ENCODE data around the gene PNKD. TPM values are rescaled to one million over a fixed set of nuclear protein-coding genes. Genes with fewer than 3 reads are reported as not detected.

The PNKD gene
- total RNA-seq, 1 donor from 2014 or later, result 53.3 TPM

DNA sequence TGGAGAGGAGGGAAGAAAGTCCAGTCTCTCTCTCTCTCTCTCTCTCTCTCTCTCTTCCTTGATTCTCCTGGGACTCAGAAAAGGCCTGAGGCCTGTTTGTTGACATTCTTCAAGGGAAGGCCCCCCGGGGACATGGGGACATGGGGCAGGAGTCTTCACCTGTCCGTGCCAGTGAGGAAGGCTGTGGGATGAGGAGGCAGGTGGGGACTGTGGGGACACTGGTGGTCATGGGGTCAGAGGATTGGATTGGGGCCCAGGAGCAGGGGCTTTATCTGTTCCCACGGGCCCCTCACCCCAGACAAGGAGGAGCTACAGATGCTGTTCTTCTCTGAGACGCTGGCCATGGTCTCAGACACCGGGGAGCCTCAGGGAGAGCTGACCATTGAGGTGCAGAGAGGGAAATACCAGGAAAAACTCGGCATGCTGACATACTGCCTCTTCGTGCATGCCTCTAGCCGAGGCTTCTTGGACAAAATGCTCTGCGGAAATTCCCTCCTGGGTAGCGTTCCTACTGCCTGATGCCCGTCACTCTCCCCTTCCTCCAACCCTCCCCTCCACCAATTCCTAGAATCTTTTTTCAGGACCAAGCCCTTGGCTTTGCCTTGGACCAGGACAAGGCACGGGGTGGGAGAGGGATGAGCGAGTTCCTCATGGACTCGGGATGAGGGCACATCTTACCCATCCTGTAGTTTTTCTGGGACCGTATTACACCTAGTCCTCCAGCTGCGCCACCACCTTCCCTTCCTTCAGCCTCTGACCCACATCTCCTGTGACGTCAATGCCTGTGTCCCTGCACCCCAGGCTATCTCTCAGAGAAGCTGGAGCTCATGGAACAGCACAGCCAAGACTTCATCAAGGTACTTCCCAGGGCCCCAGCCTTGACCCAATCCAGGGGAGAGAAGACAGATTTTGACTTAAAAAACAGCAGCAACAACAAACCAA, 87.2 kb downstream of the PNKD start:
- no peak for TF ChIP-seq CTCF (conservative IDR thresholded peaks at IDR 0.05; ENCODE audit: low read depth, low read length)
- no peak for DNase-seq (ENCODE audit: low read depth)
- H3K4me3 ChIP-seq (ENCODE audit: low read depth, low read length), result peak overlapping the region; percentile 59

- no peak for DNase-seq (ENCODE audit: low read depth)
- H3K4me3 ChIP-seq (ENCODE audit: low read depth, low read length), result no peak overlapping the region
- TF ChIP-seq CTCF (conservative IDR thresholded peaks at IDR 0.05; ENCODE audit: low read depth, low read length), result no peak
These were observed 90.1 kb downstream of the PNKD start for GRCh38 chr2:218360453-218360852.

GRCh38 chr2:218362606-218363005, 92.3 kb downstream of the PNKD start:
- TF ChIP-seq CTCF (conservative IDR thresholded peaks at IDR 0.05; ENCODE audit: low read depth, low read length), result no peak
- H3K4me3 ChIP-seq (ENCODE audit: low read depth, low read length), result no peak overlapping the region
- no peak for DNase-seq (ENCODE audit: low read depth)

GRCh38 chr2:218363736-218364135, 93.4 kb downstream of the PNKD start:
- DNase-seq (ENCODE audit: low read depth), result no peak
- no peak for TF ChIP-seq CTCF (conservative IDR thresholded peaks at IDR 0.05; ENCODE audit: low read depth, low read length)
- no peak overlapping the region for H3K4me3 ChIP-seq (ENCODE audit: low read depth, low read length)

GRCh38 chr2:218364196-218364595, 93.9 kb downstream of the PNKD start:
- no peak for TF ChIP-seq CTCF (conservative IDR thresholded peaks at IDR 0.05; ENCODE audit: low read depth, low read length)
- H3K4me3 ChIP-seq (ENCODE audit: low read depth, low read length), result no peak overlapping the region
- DNase-seq (ENCODE audit: low read depth), result no peak

- no peak for DNase-seq (ENCODE audit: low read depth)
- no peak for TF ChIP-seq CTCF (conservative IDR thresholded peaks at IDR 0.05; ENCODE audit: low read depth, low read length)
- H3K4me3 ChIP-seq (ENCODE audit: low read depth, low read length), result peak overlapping the region; percentile 66
These were observed 96.5 kb downstream of the PNKD start for GRCh38 chr2:218366621-218367414.
